Choroid plexus epithelial cell (primary cell): ENCODE data around the gene FOXK1.

Source experiments
- DNase-seq: peaks from one replicate; pipeline ENCODE4 v3.0.0-alpha.2; 2010; ENCODE audit warnings: low read depth
- H3K4me3 ChIP-seq: 2 replicates; pipeline ENCODE4 v1.5.1; 2011; ENCODE audit warnings: low read depth, mild to moderate bottlenecking, control low read depth, low read length, moderate library complexity
- TF ChIP-seq, protein P1 (sequence below): conservative IDR thresholded peaks from 2 replicates; pipeline ENCODE4 v1.5.1; 2011; ENCODE audit warnings: low read depth, mild to moderate bottlenecking, control low read depth, inconsistent platforms, low read length, moderate library complexity

The FOXK1 gene

DNA sequence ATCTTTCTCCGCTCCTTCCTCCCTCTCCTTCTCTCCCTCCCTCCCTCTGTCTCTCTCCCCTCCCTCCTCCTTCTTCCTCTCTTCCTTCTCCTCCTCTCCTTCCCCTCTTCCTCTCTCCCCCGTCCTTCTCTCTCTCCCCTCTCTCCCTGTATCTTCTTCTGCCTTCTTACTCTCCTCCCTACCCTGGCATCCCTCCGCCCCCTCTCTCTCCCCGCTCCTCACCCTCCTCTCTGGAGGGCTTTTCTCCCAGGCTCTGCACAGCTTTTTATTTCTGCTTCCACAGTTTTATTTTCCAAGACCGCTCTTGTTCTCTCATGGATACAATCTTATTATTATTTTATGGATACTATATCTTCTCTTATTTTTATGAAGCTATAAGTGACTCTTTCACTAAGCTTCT lies 125.9 kb downstream of the FOXK1 start:
- TF ChIP-seq, protein P1, sequence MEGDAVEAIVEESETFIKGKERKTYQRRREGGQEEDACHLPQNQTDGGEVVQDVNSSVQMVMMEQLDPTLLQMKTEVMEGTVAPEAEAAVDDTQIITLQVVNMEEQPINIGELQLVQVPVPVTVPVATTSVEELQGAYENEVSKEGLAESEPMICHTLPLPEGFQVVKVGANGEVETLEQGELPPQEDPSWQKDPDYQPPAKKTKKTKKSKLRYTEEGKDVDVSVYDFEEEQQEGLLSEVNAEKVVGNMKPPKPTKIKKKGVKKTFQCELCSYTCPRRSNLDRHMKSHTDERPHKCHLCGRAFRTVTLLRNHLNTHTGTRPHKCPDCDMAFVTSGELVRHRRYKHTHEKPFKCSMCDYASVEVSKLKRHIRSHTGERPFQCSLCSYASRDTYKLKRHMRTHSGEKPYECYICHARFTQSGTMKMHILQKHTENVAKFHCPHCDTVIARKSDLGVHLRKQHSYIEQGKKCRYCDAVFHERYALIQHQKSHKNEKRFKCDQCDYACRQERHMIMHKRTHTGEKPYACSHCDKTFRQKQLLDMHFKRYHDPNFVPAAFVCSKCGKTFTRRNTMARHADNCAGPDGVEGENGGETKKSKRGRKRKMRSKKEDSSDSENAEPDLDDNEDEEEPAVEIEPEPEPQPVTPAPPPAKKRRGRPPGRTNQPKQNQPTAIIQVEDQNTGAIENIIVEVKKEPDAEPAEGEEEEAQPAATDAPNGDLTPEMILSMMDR: no peak
- H3K4me3 ChIP-seq: no peak overlapping the region
- DNase-seq: no peak

GRCh38 chr7:4808565-4808964 lies 126.5 kb downstream of the FOXK1 start:
- TF ChIP-seq, protein P1: no peak
- DNase-seq: no peak
- no peak overlapping the region for H3K4me3 ChIP-seq

GRCh38 chr7:4809091-4809591 lies 127.0 kb downstream of the FOXK1 start:
- H3K4me3 ChIP-seq: no peak overlapping the region
- TF ChIP-seq, protein P1: no peak
- no peak for DNase-seq

DNA sequence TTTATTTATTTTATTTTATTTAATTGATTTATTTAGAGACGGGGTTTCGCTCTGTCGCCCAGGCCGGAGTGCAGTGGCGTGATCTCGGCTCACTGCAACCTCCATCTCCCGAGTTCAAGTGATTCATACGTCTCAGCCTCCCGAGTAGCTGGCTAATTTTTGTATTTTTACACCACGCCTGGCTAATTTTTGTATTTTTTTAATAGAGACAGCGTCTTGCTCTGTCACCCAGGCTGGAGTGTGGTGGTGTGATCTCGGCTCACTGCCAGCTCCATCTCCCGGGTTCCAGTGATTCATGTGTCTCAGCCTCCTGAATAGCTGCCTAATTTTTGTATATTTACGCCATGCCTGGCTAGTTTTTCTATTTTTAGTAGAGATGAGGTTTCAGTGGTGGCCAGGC lies 127.6 kb downstream of the FOXK1 start:
- TF ChIP-seq, protein P1: no peak
- H3K4me3 ChIP-seq: no peak overlapping the region
- no peak for DNase-seq

GRCh38 chr7:4814433-4814832 lies 132.3 kb downstream of the FOXK1 start:
- no peak for DNase-seq
- H3K4me3 ChIP-seq: no peak overlapping the region
- TF ChIP-seq, protein P1: no peak

- TF ChIP-seq, protein P1: no peak
Measured at GRCh38 chr7:4815121-4815520, 133.0 kb downstream of the FOXK1 start.

DNA sequence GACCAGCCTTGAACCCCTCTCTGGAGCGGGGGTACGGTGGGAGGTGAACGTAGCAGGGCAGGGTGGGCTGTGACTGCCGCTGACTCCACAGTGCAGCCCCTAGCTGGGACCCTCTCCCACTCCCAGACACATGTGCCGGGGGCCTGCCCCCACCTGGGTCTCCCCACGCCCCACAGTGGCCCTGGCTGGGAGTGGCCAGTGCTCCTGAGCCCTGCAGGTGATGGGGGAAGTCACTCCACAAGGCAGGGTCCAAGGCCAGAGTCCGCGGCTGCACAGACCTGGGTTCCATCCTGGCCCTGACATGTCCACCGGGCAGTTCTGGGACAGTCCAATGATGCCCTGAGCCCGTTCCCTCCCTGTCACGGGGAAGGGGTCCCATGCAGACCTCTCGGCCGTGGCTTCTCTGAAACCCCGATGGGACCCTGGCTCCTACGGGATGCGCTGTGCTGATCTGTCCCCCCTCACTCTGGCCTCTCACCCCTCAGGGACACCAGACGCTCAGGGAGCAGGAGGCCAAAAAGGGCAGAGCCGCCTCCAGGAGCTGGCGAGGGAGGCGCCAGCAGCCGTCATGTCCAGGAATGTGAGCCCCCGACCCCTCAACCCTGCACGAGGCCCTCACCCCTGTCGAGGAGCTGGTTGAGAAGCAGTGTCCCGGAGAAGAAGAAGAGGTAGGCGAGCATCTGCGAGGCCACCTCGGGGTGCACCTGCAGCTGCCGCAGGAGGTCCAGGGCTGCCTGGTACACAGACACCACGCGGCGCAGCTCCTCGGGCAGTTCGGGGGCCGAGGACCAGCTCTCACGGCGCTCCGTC lies 133.7 kb downstream of the FOXK1 start:
- no peak for DNase-seq
- H3K4me3 ChIP-seq: no peak overlapping the region
- TF ChIP-seq, protein P1: peak; percentile 1

More at GRCh38 chr7:4815121-4815520, 133.0 kb downstream of the FOXK1 start:
- DNase-seq: no peak
- H3K4me3 ChIP-seq: no peak overlapping the region
